ENCODE measurements around the gene ANKRD33B.

- TF ChIP-seq POLR2AphosphoS5 (IDR thresholded peaks at IDR 0.05) (no peak), CTCF (IDR thresholded peaks at IDR 0.05) (no peak)
Observed at GRCh38 chr5:10631316-10631996, 67.6 kb downstream of the ANKRD33B start.

Measured in suprapubic skin (tissue), 3 donors.